CD14-positive monocyte (primary cell): ENCODE results near the gene PLSCR3. TPM values are rescaled to one million over a fixed set of nuclear protein-coding genes. Genes with fewer than 3 reads are reported as not detected.

Experiments used
- DNase-seq, 3 donors: peaks; one replicate each; pipeline ENCODE4 v3.0.0-alpha.2; 2011 to 2022
- H2AFZ ChIP-seq: 2 replicates; pipeline ENCODE4 v1.6.0; 2012; ENCODE audit warnings: mild to moderate bottlenecking, low read depth, low read length, inconsistent platforms; ENCODE audit not compliant: insufficient read depth, poor library complexity, severe bottlenecking
- H3K27ac ChIP-seq, 2 donors: 1 replicate in 1 of 2; 2 replicates in 1 of 2; pipeline ENCODE4 v1.5.1; 2012 to 2013; ENCODE audit warnings: low read length in 2 of 2, control low read depth in 1 of 2, inconsistent platforms in 1 of 2, low read depth in 1 of 2, mild to moderate bottlenecking in 1 of 2
- H3K27me3 ChIP-seq, 2 donors: one replicate each; pipeline versions ENCODE4 v1.6.0 to v1.6.1; 2011 to 2013; ENCODE audit warnings: low read length in 2 of 2; ENCODE audit not compliant: control insufficient read depth in 2 of 2, insufficient read depth in 2 of 2
- H3K36me3 ChIP-seq, 2 donors: replicated peaks in 1 of 2; 1 replicate in 1 of 2; 2 replicates in 1 of 2; pipeline versions ENCODE4 v1.5.1 to v1.6.1; 2012 to 2013; ENCODE audit warnings: low read length in 2 of 2, control low read depth in 1 of 2, inconsistent platforms in 1 of 2, mild to moderate bottlenecking in 1 of 2; ENCODE audit not compliant: insufficient read depth in 2 of 2, control insufficient read depth in 1 of 2
- H3K4me1 ChIP-seq, 2 donors: 1 replicate in 1 of 2; 2 replicates in 1 of 2; pipeline versions ENCODE4 v1.5.1 to v1.6.1; 2012 to 2013; ENCODE audit warnings: low read length in 2 of 2, control low read depth in 1 of 2, inconsistent platforms in 1 of 2, mild to moderate bottlenecking in 1 of 2, moderate library complexity in 1 of 2; ENCODE audit not compliant: insufficient read depth in 2 of 2, control insufficient read depth in 1 of 2
- H3K4me2 ChIP-seq: replicated peaks from 2 replicates; pipeline ENCODE3; 2012; ENCODE audit warnings: low read length, moderate library complexity, mild to moderate bottlenecking; ENCODE audit not compliant: poor library complexity, severe bottlenecking; ENCODE audit errors: extremely low read depth
- H3K4me3 ChIP-seq, 3 experiments: fragments of 200-600 bp in 1 of 3; sonication (generic) in 1 of 3; replicated peaks in 1 of 3; 1 replicate in 2 of 3; 2 replicates in 1 of 3; pipeline ENCODE4 v1.5.1; 2011 to 2013; ENCODE audit warnings: low read length in 3 of 3, mild to moderate bottlenecking in 3 of 3, control low read depth in 2 of 3, low read depth in 2 of 3, inconsistent platforms in 1 of 3, moderate library complexity in 1 of 3
- H3K79me2 ChIP-seq: 2 replicates; pipeline ENCODE4 v1.6.0; 2012; ENCODE audit warnings: mild to moderate bottlenecking, control low read depth, inconsistent platforms, low read length, moderate library complexity; ENCODE audit not compliant: insufficient read depth
- H3K9ac ChIP-seq: 2 replicates; pipeline ENCODE4 v1.6.0; 2017; ENCODE audit warnings: low read length, mild to moderate bottlenecking; ENCODE audit not compliant: insufficient read depth, poor library complexity, severe bottlenecking
- H3K9me3 ChIP-seq, 2 donors: replicated peaks in 1 of 2; 1 replicate in 1 of 2; 2 replicates in 1 of 2; pipeline versions ENCODE4 v1.5.1 to v1.6.1; 2012 to 2013; ENCODE audit warnings: low read length in 2 of 2, control low read depth in 1 of 2; ENCODE audit not compliant: control insufficient read depth in 1 of 2, insufficient read depth in 1 of 2
- H4K20me1 ChIP-seq: 2 replicates; pipeline ENCODE4 v1.6.0; 2012; ENCODE audit warnings: mild to moderate bottlenecking, low read length, control low read depth, moderate library complexity; ENCODE audit not compliant: insufficient read depth
- H3K27ac Mint-ChIP-seq, 7 donors: one replicate each; pipeline ENCODE4 v1.8.0; 2020; ENCODE audit warnings: mild to moderate bottlenecking in 7 of 7, mixed read lengths in 7 of 7, moderate library complexity in 6 of 7, inconsistent platforms in 2 of 7
- H3K27me3 Mint-ChIP-seq, 3 donors: one replicate each; pipeline ENCODE4 v1.8.0; 2021 to 2022; ENCODE audit warnings: low read depth in 3 of 3, mild to moderate bottlenecking in 3 of 3, mixed read lengths in 3 of 3, moderate library complexity in 3 of 3, inconsistent platforms in 1 of 3
- H3K36me3 Mint-ChIP-seq, 2 donors: one replicate each; pipeline ENCODE4 v1.8.0; 2020; ENCODE audit warnings: mixed read lengths in 2 of 2, inconsistent platforms in 1 of 2, mild to moderate bottlenecking in 1 of 2
- H3K4me1 Mint-ChIP-seq: one replicate; pipeline ENCODE4 v1.8.0; 2020; ENCODE audit warnings: mild to moderate bottlenecking, mixed read lengths
- H3K4me3 Mint-ChIP-seq, 2 donors: one replicate each; pipeline ENCODE4 v1.8.0; 2020; ENCODE audit warnings: mild to moderate bottlenecking in 2 of 2, mixed read lengths in 2 of 2, moderate library complexity in 1 of 2
- H3K9me3 Mint-ChIP-seq, 7 donors: one replicate each; pipeline ENCODE4 v1.8.0; 2020 to 2022; ENCODE audit warnings: mixed read lengths in 7 of 7, mild to moderate bottlenecking in 6 of 7, moderate library complexity in 6 of 7, inconsistent platforms in 2 of 7
- CTCF ChIP-seq: fragments of 200-600 bp; IDR thresholded peaks from one replicate; pipeline ENCODE4 v1.8.0; 2022; ENCODE audit warnings: antibody characterized with exemption, mild to moderate bottlenecking
- WGBS: methylation state at CpG from one replicate; pipeline ENCODE4 v1.1.5; 2013; ENCODE audit warnings: missing lambda C conversion rate; ENCODE audit not compliant: insufficient coverage; 5-methylcytosine and 5-hydroxymethylcytosine counted together
- intact Hi-C, 2 donors: fragments of 100-400 bp; cut with micrococcal nuclease; formaldehyde crosslinking; loops; one replicate each; pipeline versions ENCODE4 v1.15.0 to v1.15.1; 2023
- polyA minus RNA-seq: library from RNA; depleted of rRNA, polyadenylated mRNA; stranded (reverse); fragments of >200 nt; gene quantifications from 2 replicates; pipeline ENCODE4 v1.2.3, GENCODE V29; 2012
- polyA plus RNA-seq, 3 donors: library from polyadenylated mRNA; depleted of rRNA in 1 of 3; unstranded in 2 of 3; stranded (reverse) in 1 of 3; fragments of 300-500 nt in 2 of 3; fragments of >200 nt in 1 of 3; fragmentation: Illumina TruSeq in 2 of 3; gene quantifications; 1 replicate in 2 of 3; 2 replicates in 1 of 3; pipeline ENCODE4 v1.2.3, GENCODE V29; 2012 to 2021
- total RNA-seq, 12 experiments: library from RNA in 1 of 12; stranded (reverse) in 1 of 12; fragments of 120-200 nt in 1 of 12; gene quantifications; one replicate each; pipeline ENCODE4 v1.2.4 and lab custom pipeline; 2013 to 2026; ENCODE audit warnings: mixed read lengths in 6 of 12, inconsistent platforms in 1 of 12

Gene PLSCR3
- 26.3 TPM for total RNA-seq (2013)
- polyA plus RNA-seq (10 to 100 TPM; 37.6 to 70.4 (median 45.7) TPM), polyA minus RNA-seq (16.5 and 27.9 TPM in 2 replicates), total RNA-seq (lab: John Stamatoyannopoulos, UW) (0 to 0.25 (median 0) reads per million in 11 experiments)

- Histone ChIP-seq H3K27me3 (no peaks in the 10 kb centered on the region), H3K79me2 (no peaks in the 10 kb centered on the region), H3K27ac (peak within 1 kb of the TSS; percentile 59 to 81), H4K20me1 (no peaks in the 10 kb centered on the region), H3K9ac (peak within 1 kb of the TSS; percentile 69), H3K9me3 (no peaks in the 10 kb centered on the region), H3K4me2 (peak within 1 kb of the TSS; percentile 99), H3K36me3 (peaks cover 17 to 32% of the 10 kb centered on the region in 2 donors), H3K4me3 (peak within 1 kb of the TSS; percentile 61 to 94 (median 79)), H2AFZ (peak within 1 kb of the TSS; percentile 97), H3K4me1 (peaks cover 15 to 19% of the 10 kb centered on the region in 2 donors)
- peaks cover 0 to 3% (median 0%) of the 10 kb centered on the region in 7 donors for H3K9me3 Mint-ChIP-seq
- peak; percentile 69 to 73 (median 70) for DNase-seq
- H3K4me1 Mint-ChIP-seq: peaks cover 15% of the 10 kb centered on the region
- intact Hi-C loops: loop anchor here in 1 of 2 donors (5.0 kb wide), 1 partner anchor 42 kb away; the partner anchor contains the start of gene KCTD11
- under 1% methylated on average over 71 of the region's 71 CpGs for WGBS
- peak within 1 kb of the TSS; percentile 83 to 95 (median 90) for H3K27ac Mint-ChIP-seq
- peaks cover 30 to 32% of the 10 kb centered on the region in 2 donors for H3K36me3 Mint-ChIP-seq
- peak; percentile 21 for TF ChIP-seq CTCF
- H3K4me3 Mint-ChIP-seq: peak within 1 kb of the TSS; percentile 86 to 95
- peaks cover 0 to 5% (median 3%) of the 10 kb centered on the region in 3 donors for H3K27me3 Mint-ChIP-seq
Measured at GRCh38 chr17:7394452-7395191, at the start of gene PLSCR3. TSS of gene PLSCR3 (minus strand) at chr17:7394525. CDS start at chr17:7394110, 415 bp downstream.

DNA sequence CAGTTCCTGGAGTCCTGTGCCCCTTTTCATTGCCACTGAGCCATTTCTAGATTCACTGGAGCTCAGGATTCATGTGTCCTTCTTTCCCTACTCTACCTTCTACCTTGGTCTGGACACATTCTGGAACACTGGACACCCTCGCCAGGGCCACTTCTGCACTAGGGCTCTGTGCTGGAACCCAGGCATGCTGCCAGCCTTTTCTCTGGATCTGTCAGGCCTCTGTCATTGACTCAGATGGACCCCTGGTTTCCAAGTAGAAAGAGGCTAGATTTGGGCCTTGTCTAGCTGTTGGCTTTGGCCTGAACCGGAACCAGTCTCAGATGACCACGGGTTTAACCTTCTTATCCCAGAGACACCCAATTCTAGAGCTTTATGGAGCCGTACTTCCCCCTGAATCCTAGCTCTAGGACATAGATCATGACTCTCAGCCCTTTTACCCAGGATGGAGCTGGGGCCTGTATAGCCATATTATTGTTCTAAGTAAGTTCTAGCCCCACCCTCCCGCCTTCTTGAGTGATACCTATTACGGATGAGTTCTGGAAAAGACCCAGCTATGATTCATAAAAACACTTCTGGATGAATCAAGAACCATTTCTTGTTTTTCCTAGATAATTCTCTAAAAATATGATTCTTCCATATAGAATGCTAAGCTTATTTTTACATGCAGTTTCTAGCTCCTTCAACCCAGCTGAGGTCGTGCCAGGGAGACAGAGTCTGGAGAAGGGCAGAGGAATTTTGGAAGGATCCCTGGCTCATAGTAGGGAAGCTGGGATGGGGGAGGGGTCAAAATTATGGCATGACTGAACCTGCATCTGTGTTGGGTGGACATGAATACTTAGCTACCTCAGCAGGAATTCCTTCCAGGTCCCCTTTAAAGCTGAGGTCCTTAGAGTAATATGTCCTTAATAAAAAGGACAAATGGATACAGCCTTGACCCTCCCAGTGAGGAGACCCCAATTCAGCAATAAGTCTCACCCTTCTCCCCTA lies 49.5 kb upstream of the PLSCR3 start:
- H3K4me3 ChIP-seq: no peak overlapping the region
- Mint-ChIP-seq H3K4me1 (peaks cover 38% of the 10 kb centered on the region), H3K27ac (no peak overlapping the region), H3K4me3 (no peak overlapping the region), H3K36me3 (peaks cover 12 to 16% of the 10 kb centered on the region in 2 donors), H3K27me3 (peaks cover 82 to 98% (median 95%) of the 10 kb centered on the region in 3 donors), H3K9me3 (peaks cover 0 to 27% (median 10%) of the 10 kb centered on the region in 7 donors)
- H4K20me1 ChIP-seq: peaks cover 5% of the 10 kb centered on the region
- peaks cover 32 to 39% of the 10 kb centered on the region in 2 donors for H3K4me1 ChIP-seq
- intact Hi-C loops: no loop called here
- no peak for TF ChIP-seq CTCF
- H3K79me2 ChIP-seq: no peaks in the 10 kb centered on the region
- WGBS: 100% methylated on average over 2 of the region's 7 CpGs
- H3K9ac ChIP-seq: no peak overlapping the region
- no peak overlapping the region for H2AFZ ChIP-seq
- H3K4me2 ChIP-seq: no peak overlapping the region
- no peak for DNase-seq
- no peak overlapping the region for H3K27ac ChIP-seq
- H3K36me3 ChIP-seq: no peaks in the 10 kb centered on the region
- H3K27me3 ChIP-seq: peaks cover 52 to 94% of the 10 kb centered on the region in 2 donors
- peaks cover 0 to 21% of the 10 kb centered on the region in 2 donors for H3K9me3 ChIP-seq
